ENCODE results near the gene ITGA4. TPM values are rescaled to one million over a fixed set of nuclear protein-coding genes. Genes with fewer than 3 reads are reported as not detected.

The ITGA4 gene
- total RNA-seq, 4 donors from 2014 or later = 0.51 to 112 (median 4.5) TPM

DNA sequence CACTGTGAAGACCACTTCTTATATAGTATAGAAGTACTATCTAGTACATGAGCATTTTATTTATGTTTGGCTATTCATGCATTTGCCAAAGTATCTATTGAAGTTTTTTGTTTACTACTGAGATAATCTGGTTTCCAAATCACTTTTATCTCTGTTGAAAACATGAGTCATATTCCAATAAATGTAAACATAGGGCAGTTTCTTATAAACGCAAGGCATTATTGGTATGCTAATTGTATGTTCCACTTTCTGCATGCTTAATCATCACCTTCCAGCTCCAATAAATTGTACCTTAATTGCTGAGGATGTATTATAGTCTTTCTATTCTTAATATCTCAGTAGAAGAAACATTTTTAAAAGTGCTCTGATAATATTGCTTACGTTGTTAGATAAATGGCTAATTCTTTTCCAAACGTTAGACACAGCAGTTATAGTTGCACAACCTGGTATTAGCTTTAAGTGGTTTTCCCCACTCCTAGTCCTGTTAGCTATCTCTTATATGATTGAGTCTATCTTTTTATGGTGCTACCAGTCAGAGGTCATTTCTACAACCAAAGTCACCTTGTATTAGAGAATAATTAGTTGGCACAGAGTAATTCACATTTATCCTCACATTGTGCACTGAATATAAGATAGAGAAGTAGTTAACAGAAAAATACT, 17.2 kb downstream of the ITGA4 start:
- Histone ChIP-seq H3K9me3 (no peaks in the 10 kb centered on the region), H3K27me3 (no peaks in the 10 kb centered on the region), H3K27ac (no peak overlapping the region), H3K4me3 (no peak overlapping the region), H3K4me1 (no peaks in the 10 kb centered on the region), H3K36me3 (no peaks in the 10 kb centered on the region)
- TF ChIP-seq, protein P1, sequence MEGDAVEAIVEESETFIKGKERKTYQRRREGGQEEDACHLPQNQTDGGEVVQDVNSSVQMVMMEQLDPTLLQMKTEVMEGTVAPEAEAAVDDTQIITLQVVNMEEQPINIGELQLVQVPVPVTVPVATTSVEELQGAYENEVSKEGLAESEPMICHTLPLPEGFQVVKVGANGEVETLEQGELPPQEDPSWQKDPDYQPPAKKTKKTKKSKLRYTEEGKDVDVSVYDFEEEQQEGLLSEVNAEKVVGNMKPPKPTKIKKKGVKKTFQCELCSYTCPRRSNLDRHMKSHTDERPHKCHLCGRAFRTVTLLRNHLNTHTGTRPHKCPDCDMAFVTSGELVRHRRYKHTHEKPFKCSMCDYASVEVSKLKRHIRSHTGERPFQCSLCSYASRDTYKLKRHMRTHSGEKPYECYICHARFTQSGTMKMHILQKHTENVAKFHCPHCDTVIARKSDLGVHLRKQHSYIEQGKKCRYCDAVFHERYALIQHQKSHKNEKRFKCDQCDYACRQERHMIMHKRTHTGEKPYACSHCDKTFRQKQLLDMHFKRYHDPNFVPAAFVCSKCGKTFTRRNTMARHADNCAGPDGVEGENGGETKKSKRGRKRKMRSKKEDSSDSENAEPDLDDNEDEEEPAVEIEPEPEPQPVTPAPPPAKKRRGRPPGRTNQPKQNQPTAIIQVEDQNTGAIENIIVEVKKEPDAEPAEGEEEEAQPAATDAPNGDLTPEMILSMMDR (IDR thresholded peaks at IDR 0.05) = no peak
- TF ChIP-seq POLR2A (IDR thresholded peaks at IDR 0.05) = no peak
- intact Hi-C loops (cut with DNase I; ENCODE audit: low total_unique reads) = no loop called here
- no peak for DNase-seq

- no peak for DNase-seq
- TF ChIP-seq, protein P1 (IDR thresholded peaks at IDR 0.05) = no peak
- TF ChIP-seq POLR2A (IDR thresholded peaks at IDR 0.05) = no peak
- no peaks in the 10 kb centered on the region for H3K4me1 ChIP-seq
- no peak overlapping the region for H3K27ac ChIP-seq
- H3K4me3 ChIP-seq = no peak overlapping the region
- intact Hi-C loops (cut with DNase I; ENCODE audit: low total_unique reads) = no loop called here
- H3K36me3 ChIP-seq = no peaks in the 10 kb centered on the region
- no peaks in the 10 kb centered on the region for H3K27me3 ChIP-seq
- no peaks in the 10 kb centered on the region for H3K9me3 ChIP-seq
Measured at GRCh38 chr2:181483211-181483610, 26.0 kb downstream of the ITGA4 start.

DNA sequence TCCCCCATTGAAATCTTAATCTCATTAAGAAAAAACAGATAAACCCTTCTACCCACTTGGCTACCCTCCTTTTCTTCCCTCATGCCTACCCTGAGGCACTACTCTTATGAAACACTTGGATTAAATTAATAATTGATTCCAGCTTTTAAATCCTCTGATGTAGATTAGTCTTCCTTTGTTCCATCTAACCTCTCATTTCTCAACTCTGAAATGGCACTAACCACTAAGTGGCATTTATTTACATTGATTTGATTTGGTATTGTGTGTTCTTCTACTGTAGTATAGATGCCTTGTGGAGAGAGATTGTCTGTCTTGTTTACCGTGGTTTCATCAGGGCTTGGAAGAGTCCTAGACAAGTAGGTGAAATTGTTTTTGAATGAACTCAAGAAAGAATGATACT, 26.7 kb downstream of the ITGA4 start:
- intact Hi-C loops (cut with DNase I; ENCODE audit: low total_unique reads) = no loop called here
- no peaks in the 10 kb centered on the region for H3K9me3 ChIP-seq

DNA sequence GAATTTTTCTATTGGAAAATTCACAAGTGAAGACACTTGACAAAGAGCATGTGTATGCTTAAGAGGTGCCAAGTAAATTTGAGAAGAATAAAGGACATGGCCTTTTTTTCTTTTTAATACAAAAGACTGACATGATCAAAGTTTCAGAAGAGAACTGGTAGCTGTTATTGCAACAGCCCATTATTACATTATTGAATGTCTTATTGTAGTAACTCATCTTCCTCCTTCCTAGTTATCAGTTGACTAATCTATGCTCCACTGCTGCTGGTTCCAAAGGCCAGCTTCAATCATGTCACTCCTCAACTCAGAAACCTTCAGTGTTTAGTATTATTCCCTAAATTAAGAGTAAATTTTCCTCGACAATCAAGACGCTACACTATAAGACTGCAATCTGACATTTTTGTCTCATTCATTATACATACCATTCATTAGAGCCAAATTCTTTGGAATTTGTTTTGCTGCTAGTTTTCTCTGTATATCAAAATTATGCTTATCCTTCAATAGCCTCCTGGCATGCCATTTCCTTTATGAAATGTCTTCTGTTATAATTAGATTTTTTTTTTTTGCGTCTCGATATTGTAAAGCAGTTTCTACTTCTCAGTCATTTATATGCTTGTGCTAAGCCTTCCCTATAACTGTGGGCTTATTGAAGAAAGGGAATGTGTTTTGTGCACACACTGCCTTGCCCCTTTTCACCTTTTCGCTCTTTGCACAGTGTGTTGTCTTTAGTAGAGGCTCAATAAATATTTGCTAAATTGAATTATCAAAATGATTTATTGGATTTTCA, 27.9 kb downstream of the ITGA4 start:
- no peaks in the 10 kb centered on the region for H3K27me3 ChIP-seq
- H3K36me3 ChIP-seq = no peaks in the 10 kb centered on the region
- DNase-seq = no peak
- no peaks in the 10 kb centered on the region for H3K9me3 ChIP-seq
- H3K4me1 ChIP-seq = no peaks in the 10 kb centered on the region
- no peak overlapping the region for H3K27ac ChIP-seq
- H3K4me3 ChIP-seq = no peak overlapping the region
- intact Hi-C loops (cut with DNase I; ENCODE audit: low total_unique reads) = no loop called here
- TF ChIP-seq, protein P1 (IDR thresholded peaks at IDR 0.05) = no peak
- no peak for TF ChIP-seq POLR2A (IDR thresholded peaks at IDR 0.05)

More for the DNA sequence above, 26.7 kb downstream of the ITGA4 start:
- DNase-seq = no peak
- Histone ChIP-seq H3K4me3 (no peak overlapping the region), H3K27ac (no peak overlapping the region), H3K36me3 (no peaks in the 10 kb centered on the region), H3K27me3 (no peaks in the 10 kb centered on the region), H3K4me1 (no peaks in the 10 kb centered on the region)
- TF ChIP-seq, protein P1 (IDR thresholded peaks at IDR 0.05) = no peak
- no peak for TF ChIP-seq POLR2A (IDR thresholded peaks at IDR 0.05)

- intact Hi-C loops (cut with DNase I; ENCODE audit: low total_unique reads) = no loop called here
- Histone ChIP-seq H3K27me3 (no peaks in the 10 kb centered on the region), H3K4me1 (no peaks in the 10 kb centered on the region), H3K27ac (no peak overlapping the region), H3K4me3 (no peak overlapping the region), H3K9me3 (no peaks in the 10 kb centered on the region), H3K36me3 (no peaks in the 10 kb centered on the region)
- no peak for TF ChIP-seq POLR2A (IDR thresholded peaks at IDR 0.05)
- TF ChIP-seq, protein P1 (IDR thresholded peaks at IDR 0.05) = no peak
- DNase-seq = no peak
Measured at GRCh38 chr2:181485638-181485946, 28.4 kb downstream of the ITGA4 start.

All from uterus (tissue), 4 donors.